HG03457 (cell line): ENCODE data around the gene SDF4.
"Not testable (repeated sequence)": the region's sequence is repeated elsewhere in the genome, so short reads cannot be mapped to it uniquely, and the experiment has no call there.

ENCODE experiments used
- ATAC-seq: cut with Tn5 transposase; IDR thresholded peaks from one replicate; pipeline ENCODE4 v1.9.1; 2021; ENCODE audit warnings: moderate number of reproducible peaks; ENCODE audit not compliant: unreplicated experiment

Gene SDF4

GRCh38 chr1:1199961-1200875 is 31.6 kb downstream of the SDF4 start:
- no peak for ATAC-seq

DNA sequence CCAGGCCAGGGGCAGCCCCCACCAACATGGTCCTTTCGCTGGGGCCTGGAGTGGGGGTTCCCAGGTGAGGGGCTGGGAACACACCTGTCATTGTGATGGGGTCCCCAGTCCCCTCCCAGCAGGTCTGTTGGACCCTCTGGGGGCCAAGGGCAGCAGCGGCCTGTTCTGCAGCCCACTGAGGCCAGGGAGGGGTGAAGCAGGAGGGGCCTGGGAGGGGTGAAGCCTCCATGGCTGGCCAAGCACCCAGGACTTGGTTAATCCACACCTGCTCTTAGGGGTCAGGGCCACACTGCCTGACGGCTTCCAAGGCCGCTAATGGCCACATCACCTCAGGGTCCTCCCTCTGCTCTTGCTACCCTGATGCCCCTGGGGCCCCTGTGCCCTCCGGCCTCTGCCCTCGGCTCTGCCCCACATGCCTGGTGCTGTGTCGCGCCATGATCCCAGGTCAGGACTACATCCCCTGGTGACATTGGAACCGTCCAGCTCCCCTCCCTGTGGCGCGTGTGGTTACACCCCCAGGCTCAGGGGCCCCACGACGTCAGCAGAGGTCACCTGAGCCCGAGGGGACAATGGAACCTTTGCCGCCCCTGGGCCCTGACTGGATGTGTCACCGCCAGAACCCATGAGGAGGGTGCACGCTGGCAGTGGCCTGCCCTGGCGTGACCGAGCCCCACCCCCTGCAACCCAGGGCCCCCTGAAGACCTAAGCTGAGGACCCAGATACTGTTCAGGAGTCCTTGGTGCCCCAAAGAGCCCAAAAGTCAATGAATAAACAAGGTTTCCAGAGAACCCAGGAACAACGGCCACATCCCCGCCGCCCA is 32.5 kb downstream of the SDF4 start:
- ATAC-seq, result no peak

DNA sequence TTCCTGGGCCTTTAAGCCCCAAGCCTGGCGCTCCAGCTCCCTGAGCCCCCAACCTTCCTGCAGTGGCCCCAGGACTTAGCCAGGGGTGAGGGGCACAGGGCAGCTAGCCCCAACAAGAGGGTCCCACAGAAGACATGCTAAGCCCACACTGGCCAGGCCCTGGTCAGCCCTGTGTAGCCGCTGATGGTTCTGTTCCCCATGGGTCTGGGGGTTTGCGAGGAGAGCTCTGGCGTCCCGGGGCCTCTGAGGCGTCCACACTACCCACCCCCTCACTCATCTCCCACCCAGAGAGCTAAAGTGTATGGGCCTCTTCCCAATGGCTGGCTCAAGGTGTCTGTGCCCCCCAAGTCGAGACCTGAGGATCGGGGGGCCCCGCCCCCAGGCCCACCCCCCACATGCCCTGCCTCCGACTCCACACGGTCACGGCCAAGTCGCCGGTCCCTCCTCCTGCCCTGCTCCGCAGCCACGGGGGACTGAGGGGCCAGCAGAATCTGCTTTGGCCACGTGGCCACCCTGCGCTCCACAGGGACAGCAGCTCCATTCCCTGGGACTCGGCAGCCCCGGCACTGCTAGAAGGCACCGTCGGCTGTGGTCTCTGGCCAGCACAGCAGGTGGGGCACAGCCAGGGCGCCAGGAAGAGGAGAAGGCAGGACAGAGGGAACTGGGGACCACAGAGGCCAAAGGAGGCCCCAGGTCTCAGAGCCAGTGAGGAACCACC is 33.2 kb downstream of the SDF4 start:
- no peak for ATAC-seq

DNA sequence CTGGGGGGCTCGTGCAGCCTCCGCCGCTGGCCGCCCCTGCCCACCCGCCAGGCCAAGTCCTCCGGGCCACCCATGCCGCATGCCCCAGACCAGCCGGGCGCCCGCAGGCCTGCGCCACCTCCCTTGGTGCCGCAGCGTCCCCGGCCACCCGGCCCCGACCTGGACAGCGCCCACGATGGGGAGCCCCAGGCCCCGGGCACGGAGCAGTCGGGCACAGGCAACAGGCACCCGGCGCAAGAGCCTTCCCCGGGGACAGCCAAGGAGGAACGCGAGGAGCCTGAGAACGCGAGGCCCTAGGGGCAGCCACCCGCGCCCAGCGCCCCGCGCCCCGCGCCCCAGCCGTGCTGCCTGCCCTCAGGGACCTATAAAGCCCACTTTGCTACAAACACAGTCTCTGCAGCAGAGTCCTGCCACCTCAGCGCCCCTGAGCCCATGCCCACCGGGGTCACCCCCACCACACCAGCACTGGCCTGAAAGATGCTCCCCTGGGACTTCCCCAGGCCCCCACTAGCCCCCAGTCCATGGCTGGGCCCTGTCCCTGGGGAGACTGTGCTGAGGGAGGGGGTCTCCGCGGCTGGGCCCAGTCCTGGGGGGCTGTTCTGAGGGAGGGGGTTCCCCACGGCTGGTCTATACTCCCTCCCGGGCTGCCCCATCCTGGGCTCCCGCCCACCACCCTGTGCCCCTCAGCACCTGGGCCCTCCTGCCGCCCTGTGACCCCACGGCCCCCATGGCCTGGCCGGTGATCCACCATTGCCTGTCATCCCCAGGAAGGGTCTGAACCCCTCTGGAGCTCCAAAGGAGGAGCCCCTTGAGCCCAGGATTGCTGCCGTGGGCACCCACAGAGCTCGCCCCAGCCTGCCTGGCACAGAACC is 34.0 kb downstream of the SDF4 start:
- ATAC-seq, result no peak

- no peak for ATAC-seq
Observed at GRCh38 chr1:1197188-1197500, 34.7 kb downstream of the SDF4 start.

- ATAC-seq, result no peak
Observed at GRCh38 chr1:1196431-1197187, 35.2 kb downstream of the SDF4 start.

DNA sequence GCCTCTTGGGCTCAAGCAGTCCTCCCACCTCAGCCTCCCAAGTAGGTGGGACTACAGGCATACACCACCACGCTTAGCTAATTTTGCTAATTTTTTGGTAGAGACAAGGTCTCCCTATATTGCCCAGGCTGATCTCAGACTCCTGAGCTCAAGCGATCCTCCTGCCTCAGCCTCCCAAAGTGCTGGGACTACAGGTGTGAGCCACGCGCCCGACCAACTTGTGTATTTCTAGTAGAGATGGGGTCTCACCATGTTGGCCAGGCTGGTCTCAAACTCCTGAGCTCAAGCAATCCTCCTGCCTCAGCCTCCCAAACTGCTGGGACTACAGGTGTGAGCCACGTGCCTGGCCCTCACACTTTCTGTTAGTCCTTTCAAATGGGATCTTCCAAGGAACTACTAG is 36.1 kb downstream of the SDF4 start:
- ATAC-seq, result not testable (repeated sequence)

GRCh38 chr1:1194723-1195122 is 37.1 kb downstream of the SDF4 start:
- no peak for ATAC-seq

GRCh38 chr1:1191734-1192133 is 40.1 kb downstream of the SDF4 start:
- no peak for ATAC-seq

DNA sequence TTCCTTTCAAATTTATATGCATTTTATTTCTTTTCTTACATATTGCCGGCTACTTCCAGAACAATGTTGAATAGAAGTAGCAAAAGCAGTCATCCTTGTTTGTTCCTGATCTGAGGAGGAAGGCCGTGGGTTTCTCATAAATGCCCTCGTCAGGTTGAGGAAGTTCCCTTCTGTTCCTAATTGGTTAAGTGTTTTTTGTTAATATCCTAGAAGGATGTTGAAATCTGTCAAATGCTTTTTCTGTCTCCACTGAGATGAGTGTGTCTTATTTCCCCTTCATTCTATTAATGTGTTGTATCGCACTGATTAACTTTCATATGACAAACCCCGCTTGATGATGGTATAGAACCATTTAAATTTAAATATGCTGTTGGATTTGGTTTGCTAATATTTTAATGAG is 42.7 kb downstream of the SDF4 start:
- ATAC-seq, result no peak

DNA sequence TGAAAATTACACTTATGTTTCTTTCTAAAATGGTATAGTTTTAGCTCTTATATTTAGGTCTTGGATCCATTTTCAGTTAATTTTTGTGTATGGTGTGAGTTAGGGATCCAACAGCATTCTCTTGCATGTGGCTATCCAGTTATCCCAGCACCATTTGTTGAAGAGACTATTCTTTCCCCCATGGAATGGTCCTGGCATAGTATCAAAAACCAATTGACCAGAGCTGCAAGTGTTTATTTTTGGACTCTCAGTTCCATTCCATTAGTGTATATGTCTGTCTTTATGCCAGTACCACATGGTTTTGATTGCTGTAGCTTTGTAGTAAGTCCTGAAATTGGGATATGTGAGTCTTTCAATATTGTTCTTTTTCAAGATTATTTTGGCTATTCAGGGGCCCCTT is 43.9 kb downstream of the SDF4 start:
- ATAC-seq, result no peak

GRCh38 chr1:1185101-1185765 is 46.6 kb downstream of the SDF4 start:
- ATAC-seq, result no peak

DNA sequence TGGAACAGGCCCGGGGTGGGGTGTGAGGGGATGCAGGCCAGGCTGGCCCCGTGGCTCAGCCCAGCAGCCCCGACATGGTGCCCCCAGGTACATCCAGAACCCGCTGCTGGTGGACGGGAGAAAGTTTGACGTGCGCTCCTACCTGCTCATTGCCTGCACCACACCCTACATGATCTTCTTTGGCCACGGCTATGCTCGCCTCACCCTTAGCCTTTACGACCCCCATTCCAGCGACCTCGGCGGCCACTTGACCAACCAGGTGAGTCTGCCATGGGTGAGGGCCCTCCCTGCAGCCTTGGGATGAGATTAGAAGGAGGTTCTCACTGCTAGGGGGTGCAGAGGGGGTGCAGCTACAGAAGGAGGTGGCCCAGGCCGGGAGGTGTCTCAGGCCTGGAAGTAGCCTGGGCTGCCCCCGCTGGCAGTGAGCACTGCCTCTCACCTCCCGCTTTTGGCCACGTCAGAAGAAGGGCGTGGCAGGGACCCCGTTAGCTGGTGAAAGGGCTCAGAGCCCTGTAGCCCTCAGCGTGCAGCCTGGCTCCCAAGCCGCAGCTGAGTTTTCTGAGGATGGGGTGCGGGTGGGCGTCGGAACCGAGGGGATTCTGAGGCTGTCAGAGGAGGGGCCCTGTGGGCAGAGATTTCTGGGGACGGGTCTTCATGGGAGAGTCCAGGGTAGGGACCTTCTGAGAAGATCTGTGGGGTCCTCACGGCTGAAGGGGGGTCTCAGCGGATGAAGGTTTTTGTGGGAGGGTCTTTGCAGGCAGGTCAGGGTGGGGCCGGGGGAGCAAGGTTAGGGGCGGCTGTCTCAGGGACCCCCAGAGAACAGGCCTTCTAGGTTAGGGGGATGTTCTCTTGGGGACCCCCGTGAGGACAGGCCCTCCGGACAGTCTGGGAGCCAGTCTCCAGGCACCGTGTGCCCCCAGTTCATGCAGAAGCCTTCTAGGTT is 47.7 kb downstream of the SDF4 start:
- ATAC-seq, result no peak

GRCh38 chr1:1183221-1183747 is 48.5 kb downstream of the SDF4 start:
- no peak for ATAC-seq

- ATAC-seq, result no peak
Observed at GRCh38 chr1:1182491-1183220, 49.1 kb downstream of the SDF4 start.

GRCh38 chr1:1181938-1182410 is 49.8 kb downstream of the SDF4 start:
- ATAC-seq, result no peak
